CD14-positive monocyte (primary cell): ENCODE results near the gene TGFB1I1. TPM values are rescaled to one million over a fixed set of nuclear protein-coding genes. Genes with fewer than 3 reads are reported as not detected.
A peak's percentile ranks its signal among the peaks of the same experiment; 100 is the strongest.

Source experiments
- DNase-seq, 3 donors: peaks; one replicate each; pipeline ENCODE4 v3.0.0-alpha.2; 2011 to 2022
- H2AFZ ChIP-seq: 2 replicates; pipeline ENCODE4 v1.6.0; 2012; ENCODE audit warnings: mild to moderate bottlenecking, low read depth, low read length, inconsistent platforms; ENCODE audit not compliant: insufficient read depth, poor library complexity, severe bottlenecking
- H3K27ac ChIP-seq, 2 donors: 1 replicate in 1 of 2; 2 replicates in 1 of 2; pipeline ENCODE4 v1.5.1; 2012 to 2013; ENCODE audit warnings: low read length in 2 of 2, control low read depth in 1 of 2, inconsistent platforms in 1 of 2, low read depth in 1 of 2, mild to moderate bottlenecking in 1 of 2
- H3K27me3 ChIP-seq, 2 donors: one replicate each; pipeline versions ENCODE4 v1.6.0 to v1.6.1; 2011 to 2013; ENCODE audit warnings: low read length in 2 of 2; ENCODE audit not compliant: control insufficient read depth in 2 of 2, insufficient read depth in 2 of 2
- H3K36me3 ChIP-seq, 2 donors: replicated peaks in 1 of 2; 1 replicate in 1 of 2; 2 replicates in 1 of 2; pipeline versions ENCODE4 v1.5.1 to v1.6.1; 2012 to 2013; ENCODE audit warnings: low read length in 2 of 2, control low read depth in 1 of 2, inconsistent platforms in 1 of 2, mild to moderate bottlenecking in 1 of 2; ENCODE audit not compliant: insufficient read depth in 2 of 2, control insufficient read depth in 1 of 2
- H3K4me1 ChIP-seq, 2 donors: 1 replicate in 1 of 2; 2 replicates in 1 of 2; pipeline versions ENCODE4 v1.5.1 to v1.6.1; 2012 to 2013; ENCODE audit warnings: low read length in 2 of 2, control low read depth in 1 of 2, inconsistent platforms in 1 of 2, mild to moderate bottlenecking in 1 of 2, moderate library complexity in 1 of 2; ENCODE audit not compliant: insufficient read depth in 2 of 2, control insufficient read depth in 1 of 2
- H3K4me2 ChIP-seq: replicated peaks from 2 replicates; pipeline ENCODE3; 2012; ENCODE audit warnings: low read length, moderate library complexity, mild to moderate bottlenecking; ENCODE audit not compliant: poor library complexity, severe bottlenecking; ENCODE audit errors: extremely low read depth
- H3K4me3 ChIP-seq, 3 experiments: fragments of 200-600 bp in 1 of 3; sonication (generic) in 1 of 3; replicated peaks in 1 of 3; 1 replicate in 2 of 3; 2 replicates in 1 of 3; pipeline ENCODE4 v1.5.1; 2011 to 2013; ENCODE audit warnings: low read length in 3 of 3, mild to moderate bottlenecking in 3 of 3, control low read depth in 2 of 3, low read depth in 2 of 3, inconsistent platforms in 1 of 3, moderate library complexity in 1 of 3
- H3K79me2 ChIP-seq: 2 replicates; pipeline ENCODE4 v1.6.0; 2012; ENCODE audit warnings: mild to moderate bottlenecking, control low read depth, inconsistent platforms, low read length, moderate library complexity; ENCODE audit not compliant: insufficient read depth
- H3K9ac ChIP-seq: 2 replicates; pipeline ENCODE4 v1.6.0; 2017; ENCODE audit warnings: low read length, mild to moderate bottlenecking; ENCODE audit not compliant: insufficient read depth, poor library complexity, severe bottlenecking
- H3K9me3 ChIP-seq, 2 donors: replicated peaks in 1 of 2; 1 replicate in 1 of 2; 2 replicates in 1 of 2; pipeline versions ENCODE4 v1.5.1 to v1.6.1; 2012 to 2013; ENCODE audit warnings: low read length in 2 of 2, control low read depth in 1 of 2; ENCODE audit not compliant: control insufficient read depth in 1 of 2, insufficient read depth in 1 of 2
- H4K20me1 ChIP-seq: 2 replicates; pipeline ENCODE4 v1.6.0; 2012; ENCODE audit warnings: mild to moderate bottlenecking, low read length, control low read depth, moderate library complexity; ENCODE audit not compliant: insufficient read depth
- H3K27ac Mint-ChIP-seq, 7 donors: one replicate each; pipeline ENCODE4 v1.8.0; 2020; ENCODE audit warnings: mild to moderate bottlenecking in 7 of 7, mixed read lengths in 7 of 7, moderate library complexity in 6 of 7, inconsistent platforms in 2 of 7
- H3K27me3 Mint-ChIP-seq, 3 donors: one replicate each; pipeline ENCODE4 v1.8.0; 2021 to 2022; ENCODE audit warnings: low read depth in 3 of 3, mild to moderate bottlenecking in 3 of 3, mixed read lengths in 3 of 3, moderate library complexity in 3 of 3, inconsistent platforms in 1 of 3
- H3K36me3 Mint-ChIP-seq, 2 donors: one replicate each; pipeline ENCODE4 v1.8.0; 2020; ENCODE audit warnings: mixed read lengths in 2 of 2, inconsistent platforms in 1 of 2, mild to moderate bottlenecking in 1 of 2
- H3K4me1 Mint-ChIP-seq: one replicate; pipeline ENCODE4 v1.8.0; 2020; ENCODE audit warnings: mild to moderate bottlenecking, mixed read lengths
- H3K4me3 Mint-ChIP-seq, 2 donors: one replicate each; pipeline ENCODE4 v1.8.0; 2020; ENCODE audit warnings: mild to moderate bottlenecking in 2 of 2, mixed read lengths in 2 of 2, moderate library complexity in 1 of 2
- H3K9me3 Mint-ChIP-seq, 7 donors: one replicate each; pipeline ENCODE4 v1.8.0; 2020 to 2022; ENCODE audit warnings: mixed read lengths in 7 of 7, mild to moderate bottlenecking in 6 of 7, moderate library complexity in 6 of 7, inconsistent platforms in 2 of 7
- CTCF ChIP-seq: fragments of 200-600 bp; IDR thresholded peaks from one replicate; pipeline ENCODE4 v1.8.0; 2022; ENCODE audit warnings: antibody characterized with exemption, mild to moderate bottlenecking
- WGBS: methylation state at CpG from one replicate; pipeline ENCODE4 v1.1.5; 2013; ENCODE audit warnings: missing lambda C conversion rate; ENCODE audit not compliant: insufficient coverage; 5-methylcytosine and 5-hydroxymethylcytosine counted together
- intact Hi-C, 2 donors: fragments of 100-400 bp; cut with micrococcal nuclease; formaldehyde crosslinking; loops; one replicate each; pipeline versions ENCODE4 v1.15.0 to v1.15.1; 2023
- polyA plus RNA-seq, 3 donors: library from polyadenylated mRNA; depleted of rRNA in 1 of 3; unstranded in 2 of 3; stranded (reverse) in 1 of 3; fragments of 300-500 nt in 2 of 3; fragments of >200 nt in 1 of 3; fragmentation: Illumina TruSeq in 2 of 3; gene quantifications; 1 replicate in 2 of 3; 2 replicates in 1 of 3; pipeline ENCODE4 v1.2.3, GENCODE V29; 2012 to 2021

The TGFB1I1 gene
- polyA plus RNA-seq, 3 donors, result 0.11 to 0.16 TPM; not detected in 1

- Histone ChIP-seq H3K79me2 (peaks cover 39% of the 10 kb centered on the region), H4K20me1 (peaks cover 29% of the 10 kb centered on the region), H3K9me3 (no peaks in the 10 kb centered on the region), H3K36me3 (peaks cover 32 to 48% of the 10 kb centered on the region in 2 donors), H3K4me2 (no peak overlapping the region), H3K27ac (no peak overlapping the region), H3K4me3 (no peak overlapping the region), H3K27me3 (no peaks in the 10 kb centered on the region), H2AFZ (no peak overlapping the region), H3K9ac (no peak overlapping the region), H3K4me1 (peaks cover 34 to 37% of the 10 kb centered on the region in 2 donors)
- peak overlapping the region in 3 of 7 donors; percentile 26 to 62 (median 33) for H3K27ac Mint-ChIP-seq
- H3K4me3 Mint-ChIP-seq, result no peak overlapping the region
- intact Hi-C loops, result no loop called here
- no peak for DNase-seq
- no peak for TF ChIP-seq CTCF
- H3K27me3 Mint-ChIP-seq, result peaks cover 0 to 4% (median 4%) of the 10 kb centered on the region in 3 donors
- H3K4me1 Mint-ChIP-seq, result peaks cover 39% of the 10 kb centered on the region
- 89% methylated on average over 3 of the region's 10 CpGs for WGBS
- no peaks in the 10 kb centered on the region for H3K9me3 Mint-ChIP-seq
- H3K36me3 Mint-ChIP-seq, result peaks cover 35 to 47% of the 10 kb centered on the region in 2 donors
These were observed 10.6 kb upstream of the TGFB1I1 start for GRCh38 chr16:31461201-31461920.

- Histone ChIP-seq H3K27me3 (no peaks in the 10 kb centered on the region), H3K4me1 (peaks cover 26 to 29% of the 10 kb centered on the region in 2 donors), H3K9ac (no peak overlapping the region), H3K79me2 (peaks cover 31% of the 10 kb centered on the region), H3K4me2 (no peak overlapping the region), H3K36me3 (peaks cover 34 to 56% of the 10 kb centered on the region in 2 donors), H4K20me1 (peaks cover 21% of the 10 kb centered on the region), H3K9me3 (no peaks in the 10 kb centered on the region), H2AFZ (no peak overlapping the region), H3K4me3 (no peak overlapping the region), H3K27ac (no peak overlapping the region)
- no peak for DNase-seq
- TF ChIP-seq CTCF, result no peak
- 98% methylated on average over 29 of the region's 35 CpGs for WGBS
- no peak overlapping the region for H3K27ac Mint-ChIP-seq
- intact Hi-C loops, result no loop called here
- no peak overlapping the region for H3K4me3 Mint-ChIP-seq
- H3K36me3 Mint-ChIP-seq, result peaks cover 41 to 55% of the 10 kb centered on the region in 2 donors
- H3K9me3 Mint-ChIP-seq, result no peaks in the 10 kb centered on the region
- H3K27me3 Mint-ChIP-seq, result peaks cover 0 to 4% (median 4%) of the 10 kb centered on the region in 3 donors
- H3K4me1 Mint-ChIP-seq, result peaks cover 37% of the 10 kb centered on the region
These were observed 9.8 kb upstream of the TGFB1I1 start for GRCh38 chr16:31461921-31462804.
